Measurements from ENCODE around the gene RUNX1. TPM values are rescaled to one million over a fixed set of nuclear protein-coding genes. Genes with fewer than 3 reads are reported as not detected.
A peak's percentile ranks its signal among the peaks of the same experiment; 100 is the strongest.

The RUNX1 gene
- total RNA-seq, 1 donor from 2014 or later: 4.4 TPM

DNA sequence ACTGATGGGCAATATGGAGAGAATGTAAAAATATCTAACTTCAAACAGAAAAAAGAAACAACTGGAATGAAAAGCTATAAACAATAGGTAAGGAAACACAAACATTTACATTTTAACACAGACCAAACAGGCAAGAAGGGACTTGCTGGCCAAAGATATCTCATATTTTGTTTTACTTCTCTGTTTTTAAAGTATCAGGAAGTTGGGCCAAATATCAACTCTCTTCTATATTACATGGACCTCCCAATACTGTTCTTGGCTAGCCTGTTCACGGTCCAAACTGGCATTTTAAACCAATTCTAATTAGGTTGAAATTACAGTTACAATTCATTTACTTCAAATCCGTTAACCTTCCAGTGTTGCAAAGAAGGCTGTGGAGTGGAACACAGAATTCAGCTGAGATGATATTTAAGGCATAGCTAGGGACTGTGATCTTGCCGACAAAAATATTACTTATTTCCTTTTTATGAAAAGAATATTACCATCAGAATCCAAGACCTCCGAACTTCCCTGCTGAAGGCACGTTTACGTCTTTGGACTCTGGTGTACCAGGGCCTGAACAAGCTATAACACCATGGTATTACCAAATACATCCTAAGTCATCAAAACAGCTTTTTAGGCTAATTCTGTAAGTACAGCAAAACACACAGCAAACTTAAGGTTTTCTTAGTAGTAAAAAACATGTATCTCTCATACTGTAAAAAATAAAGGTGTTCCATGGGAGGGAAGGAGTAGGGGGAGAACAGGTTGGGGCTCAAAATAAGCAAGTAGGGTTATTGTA, 165.4 kb downstream of the RUNX1 start:
- DNase-seq (ENCODE audit: low read depth, low spot score): no peak

- DNase-seq (ENCODE audit: low read depth, low spot score): no peak
Measured at GRCh38 chr21:34882719-34883131, 166.4 kb downstream of the RUNX1 start.

GRCh38 chr21:34881839-34882371, 167.2 kb downstream of the RUNX1 start:
- peak; percentile 66 for DNase-seq (ENCODE audit: low read depth, low spot score)

GRCh38 chr21:34881421-34881820, 167.7 kb downstream of the RUNX1 start:
- DNase-seq (ENCODE audit: low read depth, low spot score): no peak

DNA sequence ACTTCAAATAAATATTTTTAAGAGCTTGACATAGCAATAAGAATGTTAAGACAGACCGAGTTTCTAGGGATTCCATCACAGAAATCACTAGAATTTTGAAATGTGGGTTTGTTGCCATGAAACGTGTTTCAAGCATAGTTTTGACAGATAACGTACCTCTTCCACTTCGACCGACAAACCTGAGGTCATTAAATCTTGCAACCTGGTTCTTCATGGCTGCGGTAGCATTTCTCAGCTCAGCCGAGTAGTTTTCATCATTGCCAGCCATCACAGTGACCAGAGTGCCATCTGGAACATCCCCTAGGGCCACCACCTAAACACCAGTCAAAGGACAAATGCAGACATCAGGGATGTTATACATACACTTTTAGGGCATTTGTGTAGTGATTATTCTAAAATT, 168.7 kb downstream of the RUNX1 start:
- DNase-seq (ENCODE audit: low read depth, low spot score): no peak

GRCh38 chr21:34878940-34879339, 170.2 kb downstream of the RUNX1 start:
- DNase-seq (ENCODE audit: low read depth, low spot score): no peak

DNA sequence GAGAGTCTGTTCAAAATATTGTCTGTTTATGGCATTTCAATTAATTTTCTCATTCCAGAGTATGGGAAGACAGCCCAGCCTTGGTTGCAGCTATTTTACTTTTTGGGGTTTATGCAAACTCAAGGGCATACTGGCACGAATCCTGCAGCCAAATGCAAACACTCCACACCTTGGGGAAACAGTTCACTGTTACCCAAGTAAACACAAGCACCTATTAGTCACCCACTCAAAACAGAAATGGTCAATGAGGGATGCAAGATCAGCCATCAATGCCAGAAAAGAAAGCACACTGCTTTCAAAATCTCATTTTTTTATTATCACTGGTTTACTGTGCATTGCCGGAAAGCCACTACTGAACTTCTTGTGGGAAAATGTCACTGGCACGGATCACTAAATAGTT, 170.6 kb downstream of the RUNX1 start:
- no peak for DNase-seq (ENCODE audit: low read depth, low spot score)

GRCh38 chr21:34877485-34878128, 171.5 kb downstream of the RUNX1 start:
- DNase-seq (ENCODE audit: low read depth, low spot score): no peak

- no peak for DNase-seq (ENCODE audit: low read depth, low spot score)
Measured at GRCh38 chr21:34875830-34876229, 173.3 kb downstream of the RUNX1 start.

GRCh38 chr21:34874684-34875513, 174.2 kb downstream of the RUNX1 start:
- no peak for DNase-seq (ENCODE audit: low read depth, low spot score)

- DNase-seq (ENCODE audit: low read depth, low spot score): no peak
Measured at GRCh38 chr21:34871026-34871908, 177.8 kb downstream of the RUNX1 start.

DNA sequence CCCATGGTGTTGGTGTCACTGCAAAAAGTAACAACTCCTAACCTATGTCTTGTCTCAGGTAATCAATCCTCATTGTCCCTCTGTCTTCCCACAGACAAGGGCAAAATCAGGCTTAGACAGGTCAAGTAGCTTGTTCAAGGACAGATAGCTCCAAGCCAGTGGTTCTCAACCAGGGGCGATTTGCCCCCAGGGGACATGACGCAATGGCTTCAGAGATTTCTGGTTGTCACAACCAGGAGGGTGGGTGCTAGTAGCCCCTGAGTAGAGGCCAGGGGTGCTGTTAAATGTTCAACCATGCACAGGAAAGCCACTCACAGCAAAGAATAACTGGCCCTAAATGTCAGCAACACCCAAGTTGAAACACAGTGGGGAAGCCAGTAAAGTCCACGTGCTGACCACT, 178.9 kb downstream of the RUNX1 start:
- no peak for DNase-seq (ENCODE audit: low read depth, low spot score)

- DNase-seq (ENCODE audit: low read depth, low spot score): no peak
Measured at GRCh38 chr21:34869545-34869944, 179.6 kb downstream of the RUNX1 start.

- no peak for DNase-seq (ENCODE audit: low read depth, low spot score)
Measured at GRCh38 chr21:34867785-34868184, 181.3 kb downstream of the RUNX1 start.

GRCh38 chr21:34865400-34866241, 183.5 kb downstream of the RUNX1 start:
- DNase-seq (ENCODE audit: low read depth, low spot score): no peak

- no peak for DNase-seq (ENCODE audit: low read depth, low spot score)
Measured at GRCh38 chr21:34864370-34865149, 184.5 kb downstream of the RUNX1 start.

GRCh38 chr21:34862951-34863350, 186.2 kb downstream of the RUNX1 start:
- DNase-seq (ENCODE audit: low read depth, low spot score): no peak

- DNase-seq (ENCODE audit: low read depth, low spot score): no peak
Measured at GRCh38 chr21:34861258-34861657, 187.8 kb downstream of the RUNX1 start.

DNA sequence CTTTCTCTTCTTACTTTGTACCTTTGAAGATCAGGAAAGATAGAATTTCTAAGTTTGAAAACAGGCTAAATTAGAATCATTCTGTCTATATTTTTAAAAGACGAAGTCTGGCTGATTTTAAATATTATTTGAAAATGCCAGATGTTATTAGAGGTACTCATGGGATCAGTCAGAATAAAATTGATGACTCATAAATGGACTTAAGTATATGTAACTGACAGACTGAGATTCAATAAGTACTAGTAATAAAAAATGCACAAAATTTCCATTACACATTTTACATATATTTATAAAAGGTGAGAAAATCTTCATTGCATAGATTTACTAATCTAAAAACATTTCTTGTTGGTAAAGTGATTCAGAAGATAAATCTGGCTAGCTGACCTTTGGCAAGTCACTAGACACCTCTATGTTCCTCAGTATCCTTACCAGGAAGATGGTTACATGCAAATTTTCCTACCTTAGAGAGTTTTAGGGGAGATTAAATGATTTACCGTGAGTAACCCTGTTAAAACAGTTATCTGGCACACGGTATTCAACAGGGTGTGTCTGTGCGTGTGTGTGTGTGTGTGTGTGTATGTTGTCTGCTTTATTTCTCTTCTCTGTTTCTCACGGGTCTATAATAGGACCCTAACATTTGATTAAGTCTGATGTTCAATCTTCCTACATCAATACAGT, 189.0 kb downstream of the RUNX1 start:
- no peak for DNase-seq (ENCODE audit: low read depth, low spot score)
